Measurements from ENCODE around the gene RAB11FIP4. TPM values are rescaled to one million over a fixed set of nuclear protein-coding genes. Genes with fewer than 3 reads are reported as not detected.

Gene RAB11FIP4
- total and polyA plus RNA-seq, 2 donors (not counting 1 experiment from before 2014, with no cell fraction given) = 0.16 to 0.66 TPM

- Histone ChIP-seq H3K79me2 (ENCODE audit: control insufficient read depth, insufficient read depth, low read length) (no peaks in the 10 kb centered on the region), H3K27me3 (ENCODE audit: control insufficient read depth, insufficient read depth, low read length) (no peaks in the 10 kb centered on the region), H3K4me1 (ENCODE audit: control insufficient read depth, extremely low read depth, insufficient read depth, low read length) (peaks cover 11% of the 10 kb centered on the region), H4K20me1 (ENCODE audit: control insufficient read depth, extremely low read depth, insufficient read depth, low read length) (no peaks in the 10 kb centered on the region), H3K27ac (ENCODE audit: insufficient read depth, low read length) (no peak overlapping the region), H3K4me2 (ENCODE audit: extremely low read depth, insufficient read depth, low read length) (no peak overlapping the region), H3K4me3 (replicated peaks in 1 of 4; ENCODE audit: control extremely low read depth in 1 of 4, insufficient read depth in 1 of 4, low read depth in 3 of 4, low read length in 4 of 4) (no peak overlapping the region), H2AFZ (ENCODE audit: low read length) (no peak overlapping the region), H3K9me3 (ENCODE audit: control insufficient read depth, insufficient read depth, low read depth, low read length) (no peaks in the 10 kb centered on the region), H3K36me3 (ENCODE audit: control insufficient read depth, insufficient read depth, low read length) (no peaks in the 10 kb centered on the region), H3K9ac (ENCODE audit: insufficient read depth, low read length) (no peak overlapping the region)
- TF ChIP-seq CTCF (conservative IDR thresholded peaks at IDR 0.05 in 1 of 2, IDR thresholded peaks at IDR 0.05 in 1 of 2; ENCODE audit: low read depth in 1 of 2, low read length in 2 of 2) (no peak), EZH2 (IDR thresholded peaks at IDR 0.05; ENCODE audit: low read length, missing control alignments) (no peak)
- DNase-seq (ENCODE audit: low read depth in 2 of 2) = peak in 1 of 2 donors; percentile 50
Measured at GRCh38 chr17:31534223-31534888, 142.9 kb downstream of the RAB11FIP4 start.

GRCh38 chr17:31535581-31535981 is 144.1 kb downstream of the RAB11FIP4 start:
- Histone ChIP-seq H3K4me1 (ENCODE audit: control insufficient read depth, extremely low read depth, insufficient read depth, low read length) (peaks cover 11% of the 10 kb centered on the region), H3K79me2 (ENCODE audit: control insufficient read depth, insufficient read depth, low read length) (no peaks in the 10 kb centered on the region), H3K9me3 (ENCODE audit: control insufficient read depth, insufficient read depth, low read depth, low read length) (no peaks in the 10 kb centered on the region), H4K20me1 (ENCODE audit: control insufficient read depth, extremely low read depth, insufficient read depth, low read length) (no peaks in the 10 kb centered on the region), H3K27ac (ENCODE audit: insufficient read depth, low read length) (no peak overlapping the region), H3K4me2 (ENCODE audit: extremely low read depth, insufficient read depth, low read length) (no peak overlapping the region), H3K4me3 (replicated peaks in 1 of 4; ENCODE audit: control extremely low read depth in 1 of 4, insufficient read depth in 1 of 4, low read depth in 3 of 4, low read length in 4 of 4) (no peak overlapping the region), H3K27me3 (ENCODE audit: control insufficient read depth, insufficient read depth, low read length) (no peaks in the 10 kb centered on the region), H3K9ac (ENCODE audit: insufficient read depth, low read length) (no peak overlapping the region), H3K36me3 (ENCODE audit: control insufficient read depth, insufficient read depth, low read length) (no peaks in the 10 kb centered on the region), H2AFZ (ENCODE audit: low read length) (no peak overlapping the region)
- DNase-seq (ENCODE audit: low read depth in 2 of 2) = no peak
- TF ChIP-seq CTCF (conservative IDR thresholded peaks at IDR 0.05 in 1 of 2, IDR thresholded peaks at IDR 0.05 in 1 of 2; ENCODE audit: low read depth in 1 of 2, low read length in 2 of 2) (no peak), EZH2 (IDR thresholded peaks at IDR 0.05; ENCODE audit: low read length, missing control alignments) (no peak)

GRCh38 chr17:31536451-31536850 is 145.0 kb downstream of the RAB11FIP4 start:
- Histone ChIP-seq H3K27ac (ENCODE audit: insufficient read depth, low read length) (no peak overlapping the region), H3K27me3 (ENCODE audit: control insufficient read depth, insufficient read depth, low read length) (no peaks in the 10 kb centered on the region), H4K20me1 (ENCODE audit: control insufficient read depth, extremely low read depth, insufficient read depth, low read length) (no peaks in the 10 kb centered on the region), H3K9me3 (ENCODE audit: control insufficient read depth, insufficient read depth, low read depth, low read length) (no peaks in the 10 kb centered on the region), H3K4me2 (ENCODE audit: extremely low read depth, insufficient read depth, low read length) (no peak overlapping the region), H3K9ac (ENCODE audit: insufficient read depth, low read length) (no peak overlapping the region), H3K79me2 (ENCODE audit: control insufficient read depth, insufficient read depth, low read length) (no peaks in the 10 kb centered on the region), H2AFZ (ENCODE audit: low read length) (no peak overlapping the region), H3K4me3 (replicated peaks in 1 of 4; ENCODE audit: control extremely low read depth in 1 of 4, insufficient read depth in 1 of 4, low read depth in 3 of 4, low read length in 4 of 4) (no peak overlapping the region), H3K4me1 (ENCODE audit: control insufficient read depth, extremely low read depth, insufficient read depth, low read length) (peaks cover 11% of the 10 kb centered on the region), H3K36me3 (ENCODE audit: control insufficient read depth, insufficient read depth, low read length) (no peaks in the 10 kb centered on the region)
- DNase-seq (ENCODE audit: low read depth in 2 of 2) = no peak
- no peak for TF ChIP-seq EZH2 (IDR thresholded peaks at IDR 0.05; ENCODE audit: low read length, missing control alignments)
- TF ChIP-seq CTCF (conservative IDR thresholded peaks at IDR 0.05 in 1 of 2, IDR thresholded peaks at IDR 0.05 in 1 of 2; ENCODE audit: low read depth in 1 of 2, low read length in 2 of 2) = no peak
